ENCODE results near the gene SNTB2. TPM values are rescaled to one million over a fixed set of nuclear protein-coding genes. Genes with fewer than 3 reads are reported as not detected.
"Not testable (repeated sequence)": the region's sequence is repeated elsewhere in the genome, so short reads cannot be mapped to it uniquely, and the experiment has no call there.

The SNTB2 gene
- total and polyA plus RNA-seq, 2 of the 8 experiments (the other 6 are each of a cell fraction or from before 2014, with no cell fraction given), result 6.0 to 16.1 TPM

DNA sequence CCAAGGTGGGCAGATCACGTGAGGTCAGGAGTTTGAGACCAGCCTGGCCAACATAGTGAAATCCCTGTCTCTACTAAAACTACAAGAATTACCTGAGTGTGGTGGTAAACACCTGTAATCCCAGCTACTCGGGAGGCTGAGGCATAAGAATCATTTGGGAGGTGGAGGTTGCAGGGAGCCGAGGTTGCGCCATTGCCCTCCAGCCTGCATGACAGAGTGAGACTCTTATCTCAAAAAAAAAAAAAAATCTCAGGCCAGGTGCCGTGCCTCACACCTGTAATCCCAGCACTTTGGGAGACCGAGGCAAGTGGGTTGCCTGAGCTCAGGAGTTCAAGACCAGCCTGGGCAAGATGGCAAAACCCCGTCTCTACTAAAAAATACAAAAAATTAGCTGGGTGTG is 109.8 kb downstream of the SNTB2 start:
- not testable (repeated sequence) for H3K23ac ChIP-seq (ENCODE audit: insufficient read length); H3K4me3 ChIP-seq (ENCODE audit: extremely low read depth in 1 of 4, insufficient read depth in 2 of 4, low read depth in 3 of 4, low read length in 4 of 4); H3K27ac ChIP-seq (ENCODE audit: low read depth, low read length); H2BK120ac ChIP-seq (replicated peaks; ENCODE audit: low read depth, low read length); H2BK5ac ChIP-seq (ENCODE audit: low read depth, low read length); DNase-seq (ENCODE audit: low read depth in 1 of 2, low spot score in 2 of 2); H2BK20ac ChIP-seq (ENCODE audit: low read length); H3K4me2 ChIP-seq (ENCODE audit: insufficient read depth in 1 of 2, low read depth in 2 of 2, low read length in 2 of 2); H2AK5ac ChIP-seq (ENCODE audit: low read depth, low read length); H3K4ac ChIP-seq (replicated peaks; ENCODE audit: insufficient read length, low read depth, low read length); H3K27me3 ChIP-seq (replicated peaks in 1 of 4; ENCODE audit: control insufficient read depth in 3 of 4, extremely low read depth in 1 of 4, insufficient read depth in 3 of 4, low read length in 3 of 4); H3K56ac ChIP-seq (replicated peaks; ENCODE audit: insufficient read length, low read depth, low read length); FAIRE-seq; H4K8ac ChIP-seq (ENCODE audit: extremely low read depth, insufficient read depth, low read length); H2BK12ac ChIP-seq (ENCODE audit: low read depth, low read length); H3K4me1 ChIP-seq (replicated peaks in 1 of 4; ENCODE audit: control insufficient read depth in 3 of 4, insufficient read depth in 4 of 4, low read length in 3 of 4); H3K23me2 ChIP-seq (ENCODE audit: low read depth, low read length); H3K79me2 ChIP-seq (ENCODE audit: control insufficient read depth in 1 of 2, insufficient read depth in 2 of 2, low read length in 2 of 2); H4K5ac ChIP-seq (ENCODE audit: insufficient read length, low read depth, low read length); H2AFZ ChIP-seq (ENCODE audit: low read length); H3K18ac ChIP-seq (ENCODE audit: extremely low read depth, low read length); H3K9ac ChIP-seq (replicated peaks in 1 of 4; ENCODE audit: extremely low read depth in 1 of 4, low read depth in 3 of 4, low read length in 3 of 4); H3K9me3 ChIP-seq (ENCODE audit: insufficient read depth in 2 of 2, low read depth in 1 of 2, low read length in 1 of 2); H2BK15ac ChIP-seq (ENCODE audit: low read length); H4K20me1 ChIP-seq (replicated peaks in 1 of 2; ENCODE audit: control insufficient read depth in 1 of 2, insufficient read depth in 2 of 2, low read length in 2 of 2); H3K79me1 ChIP-seq (ENCODE audit: low read depth, low read length); H3K14ac ChIP-seq (ENCODE audit: insufficient read length); H4K91ac ChIP-seq (replicated peaks; ENCODE audit: insufficient read length, low read length)
- WGBS, 2 experiments (ENCODE audit: extremely low coverage in 1 of 2, insufficient coverage in 1 of 2, insufficient read length in 1 of 2, insufficient replicate concordance in 2 of 2, low coverage in 1 of 2, low lambda C conversion rate in 2 of 2, missing lambda C conversion rate in 1 of 2), result 99% methylated on average over 6 of the region's 7 CpGs; no CpG with 5 or more reads in 1 of the 2 experiments
- CTCF ChIA-PET (ENCODE audit: partially characterized antibody), result interaction anchor here (1.5 to 3.0 kb wide), 2 partner anchors 10 to 12 kb away, joined by 3 to 15 read pairs; no protein-coding TSS in a partner anchor
- POLR2A ChIA-PET (ENCODE audit: partially characterized antibody), result interaction anchor here (0.6 kb wide), 1 partner anchor 30 kb away, joined by 3 read pairs; no protein-coding TSS in a partner anchor
- H3K36me3 ChIP-seq (ENCODE audit: control insufficient read depth in 2 of 4, insufficient read depth in 4 of 4, low read length in 3 of 4), result peaks cover 0 to 15% (median 6%) of the 10 kb centered on the region in 4 experiments; a peak in 4 of 8 replicates
